CD4-positive, alpha-beta T cell treated with Interferon alpha-2 for 1 hour (primary cell): ENCODE results near the gene CYP27B1.

ENCODE experiments used
- DNase-seq, 2 donors: peaks; one replicate each; pipeline ENCODE4 v3.0.0-alpha.2; 2020 to 2022

Gene CYP27B1

GRCh38 chr12:57750561-57751431 lies 16.1 kb downstream of the CYP27B1 start:
- DNase-seq = no peak

DNA sequence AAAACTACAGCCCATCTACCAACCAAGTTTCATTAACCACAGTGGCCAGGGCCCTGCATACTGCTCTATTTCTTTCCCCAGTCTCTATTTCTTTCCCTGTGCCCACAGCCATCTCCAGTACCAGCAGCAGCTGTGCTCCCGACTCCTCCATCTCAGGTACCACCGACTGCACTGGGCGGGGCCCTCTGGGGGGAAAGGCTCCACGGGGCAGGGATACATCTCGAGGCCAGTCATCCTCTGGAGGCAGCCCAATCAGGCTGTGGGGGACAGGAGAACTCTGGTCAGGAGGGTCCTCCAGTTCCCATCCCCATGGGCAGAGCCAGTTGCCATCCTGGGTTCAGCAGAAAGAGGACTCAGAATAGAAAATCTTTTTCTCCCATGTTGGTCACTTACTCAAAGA lies 17.8 kb downstream of the CYP27B1 start:
- no peak for DNase-seq

DNA sequence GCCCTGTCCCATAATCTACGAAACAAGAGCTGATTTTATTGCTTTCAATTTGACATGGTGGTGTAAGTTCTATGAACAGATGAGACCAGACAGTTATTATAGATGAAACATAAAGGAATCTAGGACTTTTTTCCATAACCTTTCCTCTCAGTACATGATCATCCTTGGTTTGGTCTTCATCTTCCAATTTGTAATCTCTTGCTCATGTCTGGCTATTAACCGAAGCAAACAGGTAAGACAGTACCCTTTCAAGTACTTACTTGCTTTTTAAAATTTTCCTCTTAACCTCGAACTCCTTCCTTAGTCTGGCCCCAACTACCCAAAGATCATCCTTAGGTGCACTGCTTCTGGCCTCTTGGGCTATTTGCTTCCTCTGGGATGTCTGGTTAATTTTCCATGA lies 20.9 kb downstream of the CYP27B1 start:
- no peak for DNase-seq

GRCh38 chr12:57745485-57745881 lies 21.4 kb downstream of the CYP27B1 start:
- DNase-seq = no peak

DNA sequence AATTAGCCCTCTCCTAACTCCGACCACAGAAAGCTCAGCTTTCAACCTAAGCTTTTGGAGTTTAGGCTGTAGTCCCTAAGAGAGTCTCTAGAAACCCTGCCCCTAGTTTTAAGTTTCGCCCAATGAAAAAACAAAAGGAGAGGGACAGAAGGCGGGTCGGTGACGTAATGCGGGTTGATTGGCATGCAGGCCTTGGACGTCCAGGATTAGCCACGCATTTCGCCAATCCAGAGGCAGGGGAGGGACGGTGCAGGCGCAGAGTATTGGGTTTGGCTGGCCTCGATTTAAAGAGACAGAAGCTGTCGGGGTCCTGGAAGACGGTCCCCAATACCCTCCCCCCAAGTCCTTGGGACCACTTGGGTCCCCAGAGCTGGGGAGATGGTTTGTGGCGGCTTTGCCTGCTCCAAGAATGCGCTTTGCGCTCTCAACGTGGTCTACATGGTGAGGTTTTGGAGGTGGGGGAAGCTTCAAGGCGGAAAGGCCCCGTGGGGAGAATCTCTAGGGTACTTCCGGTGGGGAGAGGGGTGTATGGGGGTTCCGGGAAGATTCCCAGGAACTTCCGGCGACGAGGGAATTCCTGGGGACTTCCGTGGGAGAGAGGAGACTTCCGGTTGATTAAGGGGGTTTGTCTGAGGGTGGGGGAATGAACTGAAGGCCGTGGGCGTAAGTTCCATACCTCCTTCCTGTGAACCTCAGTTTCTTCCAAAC lies 21.9 kb downstream of the CYP27B1 start, which contains the start of gene TSPAN31:
TSPAN31 (plus strand) TSS at position 263 of the 708 bp plus-strand sequence; CDS start at position 379, 116 bp downstream.
- DNase-seq = peak; percentile 96 to 97

DNA sequence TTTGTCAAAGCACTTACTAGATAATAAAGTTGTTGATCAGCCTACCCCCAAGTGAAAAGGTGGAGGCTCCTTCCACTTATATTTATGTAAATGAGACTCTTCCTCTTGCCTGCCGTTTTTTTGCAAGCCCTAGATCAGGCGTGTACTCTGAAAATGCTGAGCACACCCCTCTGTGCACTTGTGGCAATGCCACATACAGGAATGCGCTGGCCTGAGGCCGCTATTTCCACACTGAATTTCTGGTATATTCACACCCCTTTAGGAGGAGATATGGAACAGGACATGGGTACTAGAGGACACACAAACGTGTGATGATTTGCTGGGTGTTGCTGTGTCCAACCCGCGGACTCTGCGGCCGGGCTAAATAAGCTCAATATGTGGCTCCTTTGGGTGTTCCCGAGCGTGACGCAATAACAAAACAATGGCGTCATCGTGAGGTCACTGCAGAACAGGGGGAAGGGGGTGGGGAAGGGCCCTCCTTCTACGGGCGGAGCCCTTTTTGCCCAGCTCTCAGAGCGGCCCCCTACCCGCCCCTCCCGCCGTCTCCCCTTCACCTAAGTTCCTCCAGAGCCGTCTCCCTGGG lies 22.6 kb downstream of the CYP27B1 start:
- DNase-seq = peak; percentile 86 to 88

DNA sequence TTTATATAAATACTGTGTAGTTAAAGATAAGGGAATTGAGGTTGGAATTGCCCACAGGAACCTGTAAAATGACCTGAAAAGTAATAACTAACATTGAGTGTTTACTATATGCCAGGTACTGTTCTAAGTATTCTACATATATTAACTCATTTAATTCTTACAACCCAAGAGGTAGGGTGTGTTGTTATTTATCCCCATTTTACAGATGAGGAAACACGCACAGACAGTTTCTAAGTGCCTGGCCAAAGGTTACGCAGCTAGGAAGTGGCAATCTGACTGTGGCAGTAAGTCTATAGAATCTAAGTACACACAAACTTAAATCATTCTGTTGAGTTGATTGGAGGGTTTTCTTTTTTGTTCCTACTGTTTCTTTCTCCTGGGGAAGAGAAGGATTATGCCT lies 23.1 kb downstream of the CYP27B1 start:
- DNase-seq = no peak

- DNase-seq = peak; percentile 84 to 89
Observed at GRCh38 chr12:57741844-57742738, 24.8 kb downstream of the CYP27B1 start.

DNA sequence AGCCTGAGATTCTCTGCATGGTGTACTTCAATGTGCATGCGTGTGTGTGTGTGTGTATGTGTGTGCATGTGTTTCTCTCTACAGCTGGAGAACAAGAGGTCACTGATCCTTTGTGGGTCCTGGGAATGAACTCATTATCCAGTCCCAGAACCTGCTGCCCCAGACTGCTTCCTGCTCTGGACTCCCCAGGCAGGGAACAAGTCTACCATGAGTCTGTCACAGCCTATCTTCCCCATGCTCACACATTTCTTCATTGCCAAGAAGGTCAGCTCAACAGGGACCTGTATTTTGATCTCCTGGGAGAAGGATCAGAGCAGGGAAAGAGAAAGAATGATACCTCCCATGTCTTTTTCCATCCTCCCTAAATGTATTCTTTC lies 25.5 kb downstream of the CYP27B1 start:
- no peak for DNase-seq

- DNase-seq = peak; percentile 81 to 88
Observed at GRCh38 chr12:57740656-57741412, 26.0 kb downstream of the CYP27B1 start.

GRCh38 chr12:57739914-57740538 lies 26.9 kb downstream of the CYP27B1 start:
- DNase-seq = no peak

DNA sequence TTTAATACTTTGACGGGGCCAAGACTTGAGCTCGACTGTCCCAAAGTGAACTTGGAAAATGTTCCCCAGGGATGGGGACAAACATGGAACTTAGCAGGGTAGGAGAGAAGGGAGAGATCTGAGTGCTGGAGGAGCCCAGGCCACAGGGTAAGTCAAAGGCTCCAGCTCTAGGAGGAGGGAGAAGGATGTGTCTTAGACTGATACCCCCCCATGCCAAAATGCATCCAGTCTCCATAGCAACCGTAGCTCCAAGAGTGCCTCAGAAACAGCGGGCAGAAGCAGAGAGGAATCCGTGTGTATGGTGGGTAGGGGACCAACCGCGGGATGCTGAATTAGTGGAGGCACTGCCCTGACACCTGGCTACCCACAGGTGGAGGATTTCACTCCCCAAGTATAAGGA lies 27.5 kb downstream of the CYP27B1 start:
- no peak for DNase-seq

DNA sequence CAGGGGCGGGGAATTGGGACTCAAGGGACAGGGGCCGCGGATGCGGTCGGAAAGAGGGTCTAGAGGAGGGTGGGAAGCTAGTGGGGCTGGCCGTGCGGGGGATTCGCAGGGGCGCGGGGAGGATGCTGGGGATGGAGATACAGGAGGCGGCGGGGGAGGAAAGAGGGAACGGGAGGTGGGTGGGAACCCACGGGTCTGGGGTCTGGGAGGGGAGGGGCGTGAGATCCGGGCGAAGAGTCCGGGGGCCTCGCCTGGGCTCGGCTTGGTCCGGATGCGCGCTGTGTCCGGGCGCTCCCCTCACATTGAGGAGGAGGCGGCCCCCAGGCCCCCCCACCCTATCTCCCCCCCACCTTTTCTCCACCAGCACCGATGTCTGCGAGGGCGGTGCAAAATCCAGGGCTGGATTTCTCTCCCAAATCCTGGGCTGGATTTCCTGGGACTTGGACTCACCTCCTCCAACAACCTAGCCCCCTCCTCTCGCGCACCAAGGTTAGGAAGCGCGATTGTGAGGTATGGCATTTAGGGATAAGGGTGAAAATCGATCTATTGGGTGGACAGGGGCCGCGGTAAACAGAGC lies 28.1 kb downstream of the CYP27B1 start, which contains the start of gene AGAP2:
AGAP2 (minus strand) TSS at position 82 of the 577 bp plus-strand sequence. CDS start 496 bp downstream, outside the sequence.
- no peak for DNase-seq

DNA sequence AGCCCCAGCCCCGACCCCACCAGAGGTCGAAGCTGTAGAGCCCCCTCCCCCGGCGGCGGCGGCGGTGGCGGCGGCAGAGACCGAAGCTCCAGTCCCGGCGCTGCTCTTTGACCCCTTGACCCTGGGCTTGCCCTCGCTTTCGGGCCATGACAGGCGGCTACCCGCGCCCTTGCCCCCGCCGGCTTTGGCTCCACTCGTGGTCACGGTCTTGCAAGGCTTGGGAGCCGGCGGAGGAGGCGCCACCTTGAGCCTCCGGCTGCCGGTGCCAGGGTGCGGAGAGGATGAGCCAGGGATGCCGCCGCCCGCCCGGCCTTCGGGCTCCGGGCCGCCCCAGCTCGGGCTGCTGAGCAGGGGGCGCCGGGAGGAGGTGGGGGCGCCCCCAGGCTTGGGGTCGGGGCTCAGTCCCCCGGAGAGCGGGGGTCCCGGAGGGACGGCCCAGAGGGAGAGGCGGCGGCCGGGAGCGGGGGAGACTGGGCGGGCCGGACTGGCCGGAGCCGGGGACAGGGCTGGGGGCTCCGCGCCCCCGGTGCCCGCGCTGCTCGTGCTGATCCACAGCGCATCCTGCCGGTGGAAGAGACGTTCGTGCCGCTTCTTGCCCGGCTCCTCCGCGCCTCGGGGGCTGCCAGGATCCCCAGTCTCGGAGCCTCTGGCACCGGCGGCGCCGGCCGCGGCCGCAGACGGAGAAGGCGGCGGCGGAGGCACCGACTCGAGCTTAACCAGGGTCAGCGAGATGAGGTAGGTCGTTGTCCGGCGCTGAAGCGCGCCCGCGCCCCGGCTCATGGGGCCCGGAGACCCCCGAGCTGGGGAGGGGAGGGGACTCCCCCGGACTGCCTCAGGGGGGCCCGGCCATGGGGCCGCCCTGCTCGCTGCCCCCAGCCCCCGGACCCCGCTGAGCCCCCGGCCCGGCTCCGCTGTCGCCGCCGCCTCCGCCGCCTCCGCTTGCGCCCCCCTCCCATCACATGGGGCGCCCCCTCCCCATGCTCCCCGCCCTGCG lies 29.1 kb downstream of the CYP27B1 start:
- DNase-seq = no peak

GRCh38 chr12:57736741-57737466 lies 30.0 kb downstream of the CYP27B1 start:
- DNase-seq = no peak

DNA sequence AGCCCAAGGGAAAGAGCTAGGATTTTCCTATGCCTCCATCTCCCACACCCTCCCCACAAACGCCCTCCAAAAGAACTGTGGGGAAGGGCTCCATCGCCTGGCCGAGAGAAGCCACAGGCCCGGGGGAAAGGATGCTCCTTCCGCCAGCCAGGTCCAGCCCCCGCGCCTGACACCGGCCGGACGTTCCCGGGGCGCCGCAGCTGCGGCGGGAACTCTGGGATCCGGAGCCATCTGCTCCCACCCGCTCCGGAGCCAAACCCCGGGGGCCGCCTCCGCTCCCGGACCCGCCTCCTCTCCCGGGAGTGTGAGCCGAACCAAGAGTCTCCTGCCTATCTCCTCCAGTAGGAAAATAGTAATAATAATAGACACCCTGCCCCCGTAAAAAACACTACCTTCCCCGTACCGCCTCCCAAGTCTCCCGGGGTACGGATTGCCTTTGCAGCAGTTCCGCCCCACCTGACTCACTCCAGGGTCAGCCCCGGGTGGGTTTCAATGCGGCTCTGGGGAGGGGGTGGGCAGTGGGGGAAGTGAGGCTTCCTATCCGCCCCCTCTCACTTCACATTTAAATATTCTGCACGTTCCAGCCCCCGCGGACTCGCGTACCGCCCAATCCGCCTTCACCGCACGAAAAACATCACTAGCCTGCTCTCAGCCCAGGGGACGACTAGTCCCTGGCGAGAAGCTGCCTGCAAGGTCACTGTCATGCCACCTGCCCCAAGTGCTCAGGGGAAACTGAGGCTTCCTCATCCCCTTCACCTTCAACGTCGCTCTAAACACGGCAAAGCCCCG lies 30.7 kb downstream of the CYP27B1 start:
- DNase-seq = no peak

- no peak for DNase-seq
Observed at GRCh38 chr12:57735198-57735855, 31.6 kb downstream of the CYP27B1 start.
